Activated T-cell treated with anti-CD3 and anti-CD28 coated beads, Interleukin-2, amount 50 U/mL, for 4 hours (primary cell): ENCODE measurements around the gene DENND1A. TPM values are rescaled to one million over a fixed set of nuclear protein-coding genes. Genes with fewer than 3 reads are reported as not detected.
A peak's percentile ranks its signal among the peaks of the same experiment; 100 is the strongest.

ENCODE experiments used
- ATAC-seq, 2 donors: fragments of 200-7000 bp; cut with Tn5 transposase; one replicate each; pipeline ENCODE4 v1.10.0; 2021
- DNase-seq: peaks from one replicate; pipeline ENCODE4 v3.0.0-alpha.2; 2020
- H3K27me3 Mint-ChIP-seq: one replicate; pipeline ENCODE4 v1.8.0; 2021; ENCODE audit warnings: low read depth, mixed read lengths
- H3K36me3 Mint-ChIP-seq: one replicate; pipeline ENCODE4 v1.8.0; 2022; ENCODE audit warnings: mixed read lengths; ENCODE audit not compliant: insufficient read depth
- H3K4me1 Mint-ChIP-seq: one replicate; pipeline ENCODE4 v1.8.0; 2021; ENCODE audit warnings: low read depth, mixed read lengths
- H3K4me3 Mint-ChIP-seq: one replicate; pipeline ENCODE4 v1.8.0; 2021; ENCODE audit warnings: mild to moderate bottlenecking, moderate library complexity, mixed read lengths
- H3K9me3 Mint-ChIP-seq: one replicate; pipeline ENCODE4 v1.8.0; 2021; ENCODE audit warnings: mixed read lengths
- total RNA-seq, 3 donors: library from RNA; stranded (reverse); gene quantifications; one replicate each; pipeline ENCODE4 v1.2.1, GENCODE V29; 2021

DENND1A gene
- total RNA-seq, 3 donors from 2014 or later = 15.5 to 21.7 (median 16.9) TPM

GRCh38 chr9:123567013-123567412 is 362.9 kb downstream of the DENND1A start:
- no peaks in the 10 kb centered on the region for H3K9me3 Mint-ChIP-seq
- peaks cover 27% of the 10 kb centered on the region for H3K36me3 Mint-ChIP-seq
- ATAC-seq (no peak), DNase-seq (no peak)
- H3K4me1 Mint-ChIP-seq = peaks cover 10% of the 10 kb centered on the region
- no peaks in the 10 kb centered on the region for H3K27me3 Mint-ChIP-seq
- H3K4me3 Mint-ChIP-seq = no peak overlapping the region

GRCh38 chr9:123564652-123565051 is 365.3 kb downstream of the DENND1A start:
- no peaks in the 10 kb centered on the region for H3K27me3 Mint-ChIP-seq
- H3K36me3 Mint-ChIP-seq = peaks cover 36% of the 10 kb centered on the region
- DNase-seq = no peak
- ATAC-seq = no peak
- H3K4me1 Mint-ChIP-seq = peaks cover 10% of the 10 kb centered on the region
- no peaks in the 10 kb centered on the region for H3K9me3 Mint-ChIP-seq
- no peak overlapping the region for H3K4me3 Mint-ChIP-seq

GRCh38 chr9:123562844-123563346 is 367.0 kb downstream of the DENND1A start:
- H3K4me1 Mint-ChIP-seq = peaks cover 10% of the 10 kb centered on the region
- H3K36me3 Mint-ChIP-seq = peaks cover 27% of the 10 kb centered on the region
- H3K27me3 Mint-ChIP-seq = no peaks in the 10 kb centered on the region
- H3K9me3 Mint-ChIP-seq = no peaks in the 10 kb centered on the region
- ATAC-seq (peak in 1 of 2 donors; percentile 41), DNase-seq (no peak)
- no peak overlapping the region for H3K4me3 Mint-ChIP-seq

- H3K27me3 Mint-ChIP-seq = no peaks in the 10 kb centered on the region
- H3K36me3 Mint-ChIP-seq = peaks cover 42% of the 10 kb centered on the region
- H3K4me3 Mint-ChIP-seq = no peak overlapping the region
- ATAC-seq (no peak), DNase-seq (no peak)
- H3K4me1 Mint-ChIP-seq = peaks cover 10% of the 10 kb centered on the region
- H3K9me3 Mint-ChIP-seq = no peaks in the 10 kb centered on the region
Measured at GRCh38 chr9:123561046-123561445, 368.9 kb downstream of the DENND1A start.

GRCh38 chr9:123556464-123557435 is 373.2 kb downstream of the DENND1A start:
- Mint-ChIP-seq H3K9me3 (no peaks in the 10 kb centered on the region), H3K4me3 (no peak overlapping the region), H3K27me3 (no peaks in the 10 kb centered on the region), H3K36me3 (peaks cover 39% of the 10 kb centered on the region), H3K4me1 (no peaks in the 10 kb centered on the region)
- DNase-seq (no peak), ATAC-seq (no peak)

- H3K4me3 Mint-ChIP-seq = no peak overlapping the region
- H3K27me3 Mint-ChIP-seq = no peaks in the 10 kb centered on the region
- ATAC-seq (no peak), DNase-seq (no peak)
- no peaks in the 10 kb centered on the region for H3K9me3 Mint-ChIP-seq
- H3K4me1 Mint-ChIP-seq = no peaks in the 10 kb centered on the region
- H3K36me3 Mint-ChIP-seq = peaks cover 33% of the 10 kb centered on the region
Measured at GRCh38 chr9:123555646-123556045, 374.3 kb downstream of the DENND1A start.

- Mint-ChIP-seq H3K4me3 (no peak overlapping the region), H3K27me3 (no peaks in the 10 kb centered on the region), H3K36me3 (peaks cover 28% of the 10 kb centered on the region), H3K9me3 (no peaks in the 10 kb centered on the region), H3K4me1 (peaks cover 19% of the 10 kb centered on the region)
- DNase-seq = no peak
- ATAC-seq = no peak
Measured at GRCh38 chr9:123552530-123552929, 377.4 kb downstream of the DENND1A start.

GRCh38 chr9:123551734-123552133 is 378.2 kb downstream of the DENND1A start:
- ATAC-seq = no peak
- no peaks in the 10 kb centered on the region for H3K9me3 Mint-ChIP-seq
- H3K4me3 Mint-ChIP-seq = no peak overlapping the region

GRCh38 chr9:123550797-123551196 is 379.1 kb downstream of the DENND1A start:
- H3K9me3 Mint-ChIP-seq = no peaks in the 10 kb centered on the region
- no peak for DNase-seq
- H3K27me3 Mint-ChIP-seq = no peaks in the 10 kb centered on the region
- peaks cover 19% of the 10 kb centered on the region for H3K4me1 Mint-ChIP-seq
- no peak for ATAC-seq
- peaks cover 12% of the 10 kb centered on the region for H3K36me3 Mint-ChIP-seq
- H3K4me3 Mint-ChIP-seq = no peak overlapping the region

More at GRCh38 chr9:123551734-123552133, 378.2 kb downstream of the DENND1A start:
- no peaks in the 10 kb centered on the region for H3K27me3 Mint-ChIP-seq
- DNase-seq = no peak
- H3K4me1 Mint-ChIP-seq = peaks cover 19% of the 10 kb centered on the region
- peaks cover 20% of the 10 kb centered on the region for H3K36me3 Mint-ChIP-seq

GRCh38 chr9:123550012-123550411 is 379.9 kb downstream of the DENND1A start:
- H3K27me3 Mint-ChIP-seq = no peaks in the 10 kb centered on the region
- DNase-seq = no peak
- no peak overlapping the region for H3K4me3 Mint-ChIP-seq
- H3K4me1 Mint-ChIP-seq = peaks cover 19% of the 10 kb centered on the region
- ATAC-seq = no peak
- peaks cover 4% of the 10 kb centered on the region for H3K36me3 Mint-ChIP-seq
- no peaks in the 10 kb centered on the region for H3K9me3 Mint-ChIP-seq

- no peaks in the 10 kb centered on the region for H3K9me3 Mint-ChIP-seq
- no peaks in the 10 kb centered on the region for H3K27me3 Mint-ChIP-seq
- DNase-seq (no peak), ATAC-seq (peak; percentile 92 to 96)
- no peaks in the 10 kb centered on the region for H3K36me3 Mint-ChIP-seq
- peaks cover 19% of the 10 kb centered on the region for H3K4me1 Mint-ChIP-seq
- H3K4me3 Mint-ChIP-seq = no peak overlapping the region
Measured at GRCh38 chr9:123548741-123549545, 381.0 kb downstream of the DENND1A start.

GRCh38 chr9:123544007-123544827 is 385.7 kb downstream of the DENND1A start:
- Mint-ChIP-seq H3K4me3 (no peak overlapping the region), H3K36me3 (no peaks in the 10 kb centered on the region), H3K9me3 (no peaks in the 10 kb centered on the region), H3K27me3 (no peaks in the 10 kb centered on the region), H3K4me1 (peaks cover 6% of the 10 kb centered on the region)
- DNase-seq = no peak
- no peak for ATAC-seq

- no peaks in the 10 kb centered on the region for H3K27me3 Mint-ChIP-seq
- H3K4me1 Mint-ChIP-seq = peaks cover under 1% of the 10 kb centered on the region
- DNase-seq (no peak), ATAC-seq (no peak)
- no peaks in the 10 kb centered on the region for H3K36me3 Mint-ChIP-seq
- no peak overlapping the region for H3K4me3 Mint-ChIP-seq
- no peaks in the 10 kb centered on the region for H3K9me3 Mint-ChIP-seq
Measured at GRCh38 chr9:123543492-123543891, 386.4 kb downstream of the DENND1A start.
